Gastrocnemius medialis (tissue), 4 donors: ENCODE measurements around the gene ALDH4A1.

ENCODE experiments used
- POLR2A ChIP-seq, 2 donors: fragments of 450-650 bp; IDR thresholded peaks; one replicate each; pipeline ENCODE4 v1.6.1; 2017; ENCODE audit warnings: antibody characterized with exemption in 2 of 2, mild to moderate bottlenecking in 2 of 2, moderate library complexity in 2 of 2
- TF ChIP-seq, protein P1 (sequence below), 5 experiments: fragments of 450-650 bp in 3 of 5; fragments of 200-600 bp in 2 of 5; sonication (generic) in 2 of 5; IDR thresholded peaks in 4 of 5; conservative IDR thresholded peaks in 1 of 5; 1 replicate in 4 of 5; 2 replicates in 1 of 5; pipeline ENCODE4 v1.5.1; 2016 to 2019; ENCODE audit warnings: antibody characterized with exemption in 5 of 5, mild to moderate bottlenecking in 3 of 5, moderate library complexity in 3 of 5

DNA sequence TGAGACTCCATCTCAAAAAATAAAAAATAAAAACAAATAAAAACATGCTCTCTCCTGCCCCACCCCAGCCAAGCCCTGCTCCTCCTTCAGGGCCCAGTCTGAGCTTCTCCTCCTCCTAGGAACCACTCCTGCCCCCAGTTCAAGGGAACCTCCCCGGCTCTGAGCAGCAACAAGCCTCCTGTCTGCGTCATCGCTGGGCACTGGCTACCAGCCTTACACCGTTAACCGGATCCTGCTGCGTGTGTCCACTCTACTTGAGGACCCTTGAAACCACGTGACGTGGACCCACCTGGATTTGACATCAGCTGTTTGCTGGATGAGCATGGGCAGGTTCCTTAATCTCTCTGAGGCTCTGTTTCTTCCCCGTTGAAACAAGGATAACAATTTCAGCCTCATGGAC, 41.3 kb downstream of the ALDH4A1 start:
- TF ChIP-seq, protein P1, sequence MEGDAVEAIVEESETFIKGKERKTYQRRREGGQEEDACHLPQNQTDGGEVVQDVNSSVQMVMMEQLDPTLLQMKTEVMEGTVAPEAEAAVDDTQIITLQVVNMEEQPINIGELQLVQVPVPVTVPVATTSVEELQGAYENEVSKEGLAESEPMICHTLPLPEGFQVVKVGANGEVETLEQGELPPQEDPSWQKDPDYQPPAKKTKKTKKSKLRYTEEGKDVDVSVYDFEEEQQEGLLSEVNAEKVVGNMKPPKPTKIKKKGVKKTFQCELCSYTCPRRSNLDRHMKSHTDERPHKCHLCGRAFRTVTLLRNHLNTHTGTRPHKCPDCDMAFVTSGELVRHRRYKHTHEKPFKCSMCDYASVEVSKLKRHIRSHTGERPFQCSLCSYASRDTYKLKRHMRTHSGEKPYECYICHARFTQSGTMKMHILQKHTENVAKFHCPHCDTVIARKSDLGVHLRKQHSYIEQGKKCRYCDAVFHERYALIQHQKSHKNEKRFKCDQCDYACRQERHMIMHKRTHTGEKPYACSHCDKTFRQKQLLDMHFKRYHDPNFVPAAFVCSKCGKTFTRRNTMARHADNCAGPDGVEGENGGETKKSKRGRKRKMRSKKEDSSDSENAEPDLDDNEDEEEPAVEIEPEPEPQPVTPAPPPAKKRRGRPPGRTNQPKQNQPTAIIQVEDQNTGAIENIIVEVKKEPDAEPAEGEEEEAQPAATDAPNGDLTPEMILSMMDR (IDR thresholded peaks at IDR 0.05 in 4 of 5, conservative IDR thresholded peaks at IDR 0.05 in 1 of 5), result no peak
- TF ChIP-seq POLR2A (IDR thresholded peaks at IDR 0.05), result no peak
